WTC11 (cell line): Measurements from ENCODE around the gene WNT3A. TPM values are rescaled to one million over a fixed set of nuclear protein-coding genes. Genes with fewer than 3 reads are reported as not detected.

Experiments
- ATAC-seq: fragments of 200-7000 bp; cut with Tn5 transposase; 2 replicates; pipeline ENCODE4 v1.10.0; 2021; ENCODE audit warnings: mild to moderate bottlenecking, moderate library complexity
- CTCF ChIA-PET: fragments of 300-600 bp; sonication (Branson Sonifier 250); formaldehyde crosslinking; loops from one replicate; lab custom pipeline; 2021; ENCODE audit warnings: antibody characterized with exemption; lab: Charles Lee
- POLR2A ChIA-PET: fragments of 350-600 bp; sonication (Branson Sonifier 250); formaldehyde crosslinking; loops from one replicate; lab custom pipeline; 2021; ENCODE audit warnings: antibody characterized with exemption; lab: Charles Lee
- DNase-seq: peaks from one replicate; pipeline ENCODE4 v3.0.0; 2021; ENCODE audit warnings: low spot score
- H3K27ac Mint-ChIP-seq: 2 replicates; pipeline ENCODE4 v1.8.0; 2021; ENCODE audit warnings: mixed read lengths
- H3K27me3 Mint-ChIP-seq: 2 replicates; pipeline ENCODE4 v1.8.0; 2021; ENCODE audit warnings: low read depth, mild to moderate bottlenecking, moderate library complexity, mixed read lengths
- H3K36me3 Mint-ChIP-seq: 2 replicates; pipeline ENCODE4 v1.8.0; 2021; ENCODE audit warnings: mixed read lengths
- H3K4me1 Mint-ChIP-seq: 2 replicates; pipeline ENCODE4 v1.8.0; 2022; ENCODE audit warnings: mixed read lengths
- H3K4me3 Mint-ChIP-seq: 2 replicates; pipeline ENCODE4 v1.8.0; 2021; ENCODE audit warnings: mild to moderate bottlenecking, moderate library complexity, mixed read lengths
- H3K9me3 Mint-ChIP-seq: 2 replicates; pipeline ENCODE4 v1.8.0; 2021; ENCODE audit warnings: mixed read lengths
- ELF4 ChIP-seq: sonication (generic); formaldehyde crosslinking; IDR thresholded peaks from 2 replicates; pipeline ENCODE4 v1.8.1; 2022; ENCODE audit warnings: low read depth, mild to moderate bottlenecking, moderate library complexity, missing genetic modification reagents
- ESRRA ChIP-seq: sonication (generic); formaldehyde crosslinking; IDR thresholded peaks from 2 replicates; pipeline ENCODE4 v1.8.1; 2022; ENCODE audit warnings: mild to moderate bottlenecking, missing genetic modification reagents, borderline replicate concordance
- ETV6 ChIP-seq: sonication (generic); formaldehyde crosslinking; IDR thresholded peaks from 2 replicates; pipeline ENCODE4 v1.8.1; 2022; ENCODE audit warnings: mild to moderate bottlenecking, missing genetic modification reagents
- GABPB1 ChIP-seq: sonication (generic); formaldehyde crosslinking; IDR thresholded peaks from 2 replicates; pipeline ENCODE4 v1.8.1; 2023; ENCODE audit warnings: mild to moderate bottlenecking, missing genetic modification reagents
- IRF2 ChIP-seq: sonication (generic); formaldehyde crosslinking; IDR thresholded peaks from 2 replicates; pipeline ENCODE4 v1.8.0; 2022; ENCODE audit warnings: low read depth, missing genetic modification reagents, borderline replicate concordance
- JAZF1 ChIP-seq: fragments of 250-450 bp; sonication (Bioruptor Pico); IDR thresholded peaks from 2 replicates; pipeline ENCODE4 v1.9.0; 2021; ENCODE audit warnings: moderate library complexity, mild to moderate bottlenecking, inconsistent platforms
- MXD4 ChIP-seq: fragments of 250-450 bp; sonication (Bioruptor Pico); IDR thresholded peaks from 2 replicates; pipeline ENCODE4 v1.8.0; 2021; ENCODE audit warnings: mild to moderate bottlenecking, moderate library complexity, borderline replicate concordance
- PRRX2 ChIP-seq: fragments of 250-450 bp; sonication (Bioruptor Pico); IDR thresholded peaks from 2 replicates; pipeline ENCODE4 v1.8.0; 2021; ENCODE audit warnings: mild to moderate bottlenecking
- RELA ChIP-seq: sonication (generic); formaldehyde crosslinking; IDR thresholded peaks from 2 replicates; pipeline ENCODE4 v1.8.1; 2022; ENCODE audit warnings: missing genetic modification reagents, mild to moderate bottlenecking, borderline replicate concordance
- SOX15 ChIP-seq: fragments of 250-450 bp; sonication (Bioruptor Pico); IDR thresholded peaks from 2 replicates; pipeline ENCODE4 v1.9.0; 2021; ENCODE audit warnings: mild to moderate bottlenecking
- TCF7 ChIP-seq: sonication (generic); formaldehyde crosslinking; IDR thresholded peaks from 2 replicates; pipeline ENCODE4 v1.8.0; 2022; ENCODE audit warnings: mild to moderate bottlenecking, low read depth, missing genetic modification reagents, moderate library complexity
- ZBTB21 ChIP-seq: sonication (generic); formaldehyde crosslinking; IDR thresholded peaks from 2 replicates; pipeline ENCODE4 v1.8.1; 2023; ENCODE audit warnings: mild to moderate bottlenecking, missing genetic modification reagents, borderline replicate concordance
- ZNF219 ChIP-seq: sonication (generic); formaldehyde crosslinking; IDR thresholded peaks from 2 replicates; pipeline ENCODE4 v1.8.0; 2023; ENCODE audit warnings: missing genetic modification reagents, mild to moderate bottlenecking, borderline replicate concordance
- ZNF232 ChIP-seq: sonication (generic); formaldehyde crosslinking; IDR thresholded peaks from 2 replicates; pipeline ENCODE4 v1.8.0; 2022; ENCODE audit warnings: mild to moderate bottlenecking, missing genetic modification reagents
- ZNF317 ChIP-seq: sonication (generic); formaldehyde crosslinking; IDR thresholded peaks from 2 replicates; pipeline ENCODE4 v1.8.1; 2023; ENCODE audit warnings: low read depth, mild to moderate bottlenecking, moderate library complexity, missing genetic modification reagents, borderline replicate concordance
- ZNF423 ChIP-seq: fragments of 250-450 bp; sonication (Bioruptor Pico); IDR thresholded peaks from 2 replicates; pipeline ENCODE4 v2.1.2; 2022; ENCODE audit warnings: mild to moderate bottlenecking, moderate library complexity
- total RNA-seq: library from RNA; stranded (reverse); gene quantifications from 3 replicates; pipeline ENCODE4 v1.2.3, GENCODE V29; 2021
- TF ChIP-seq, protein P1 (sequence below): sonication (generic); formaldehyde crosslinking; IDR thresholded peaks from 2 replicates; pipeline ENCODE4 v1.8.0; 2023; ENCODE audit warnings: missing genetic modification reagents
- TF ChIP-seq, protein P2 (sequence below): fragments of 200-600 bp; IDR thresholded peaks from 2 replicates; pipeline ENCODE4 v1.8.0; 2022; ENCODE audit warnings: antibody characterized with exemption
- TF ChIP-seq, protein P3 (sequence below): sonication (generic); formaldehyde crosslinking; IDR thresholded peaks from 2 replicates; pipeline ENCODE4 v1.8.0; 2023; ENCODE audit warnings: missing genetic modification reagents, mild to moderate bottlenecking, borderline replicate concordance
- TF ChIP-seq, protein P4 (sequence below): fragments of 250-450 bp; sonication (Bioruptor Pico); conservative IDR thresholded peaks from 2 replicates; pipeline ENCODE4 v1.9.0; 2021; ENCODE audit warnings: mild to moderate bottlenecking
- TF ChIP-seq, protein P5 (sequence below): sonication (generic); formaldehyde crosslinking; IDR thresholded peaks from 2 replicates; pipeline ENCODE4 v1.8.1; 2023; ENCODE audit warnings: mild to moderate bottlenecking, moderate library complexity, missing genetic modification reagents
- TF ChIP-seq, protein P6 (sequence below): sonication (generic); formaldehyde crosslinking; conservative IDR thresholded peaks from 2 replicates; pipeline ENCODE4 v1.8.1; 2022; ENCODE audit warnings: mild to moderate bottlenecking, missing genetic modification reagents
- TF ChIP-seq, protein P7 (sequence below): sonication (generic); formaldehyde crosslinking; IDR thresholded peaks from 2 replicates; pipeline ENCODE4 v1.8.1; 2022; ENCODE audit warnings: low read depth, missing genetic modification reagents, borderline replicate concordance

WNT3A gene
- total RNA-seq, 1 experiment from 2014 or later: 0.17 TPM

DNA sequence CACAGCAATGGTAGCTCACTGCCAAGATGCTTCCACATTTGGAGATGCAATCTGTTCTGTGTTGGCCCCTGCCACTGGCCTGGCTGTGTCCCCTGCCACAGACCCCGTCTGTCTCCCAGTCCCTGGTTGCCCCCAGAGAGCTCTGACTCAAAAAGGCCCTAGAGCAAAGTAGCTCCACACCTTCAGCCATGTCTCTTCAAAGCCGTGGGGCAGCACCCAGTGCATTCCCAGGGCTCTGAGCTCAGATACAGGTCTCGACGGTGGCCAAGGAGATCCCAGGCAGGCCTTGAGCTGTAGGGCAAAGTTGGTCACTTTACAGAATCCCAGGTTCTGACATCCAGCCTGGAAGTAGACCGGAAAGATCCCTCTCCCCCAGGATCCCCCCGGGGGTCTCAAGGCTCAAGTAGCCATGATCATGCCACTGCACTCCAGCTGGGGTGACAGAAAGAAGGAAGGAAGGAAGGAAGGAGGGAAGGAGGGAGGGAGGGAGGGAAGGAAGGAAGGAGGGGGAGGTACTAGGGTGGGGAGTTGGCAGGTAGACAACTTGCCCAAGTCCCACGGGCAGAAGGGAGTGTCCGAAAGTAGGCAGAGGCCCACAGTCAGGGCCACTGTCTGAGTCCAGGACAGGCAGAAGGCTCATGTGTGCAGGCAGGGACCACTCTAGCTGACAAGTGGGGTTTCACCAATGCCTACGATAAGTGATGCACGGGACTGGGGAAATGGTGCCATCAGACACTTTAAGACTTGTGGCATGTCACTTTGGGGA is 71.0 kb downstream of the WNT3A start (continued):
- TF ChIP-seq, protein P1, sequence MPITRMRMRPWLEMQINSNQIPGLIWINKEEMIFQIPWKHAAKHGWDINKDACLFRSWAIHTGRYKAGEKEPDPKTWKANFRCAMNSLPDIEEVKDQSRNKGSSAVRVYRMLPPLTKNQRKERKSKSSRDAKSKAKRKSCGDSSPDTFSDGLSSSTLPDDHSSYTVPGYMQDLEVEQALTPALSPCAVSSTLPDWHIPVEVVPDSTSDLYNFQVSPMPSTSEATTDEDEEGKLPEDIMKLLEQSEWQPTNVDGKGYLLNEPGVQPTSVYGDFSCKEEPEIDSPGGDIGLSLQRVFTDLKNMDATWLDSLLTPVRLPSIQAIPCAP (CRISPR knock-in tag): no peak
- no peak for TF ChIP-seq RELA
- TF ChIP-seq, protein P2, sequence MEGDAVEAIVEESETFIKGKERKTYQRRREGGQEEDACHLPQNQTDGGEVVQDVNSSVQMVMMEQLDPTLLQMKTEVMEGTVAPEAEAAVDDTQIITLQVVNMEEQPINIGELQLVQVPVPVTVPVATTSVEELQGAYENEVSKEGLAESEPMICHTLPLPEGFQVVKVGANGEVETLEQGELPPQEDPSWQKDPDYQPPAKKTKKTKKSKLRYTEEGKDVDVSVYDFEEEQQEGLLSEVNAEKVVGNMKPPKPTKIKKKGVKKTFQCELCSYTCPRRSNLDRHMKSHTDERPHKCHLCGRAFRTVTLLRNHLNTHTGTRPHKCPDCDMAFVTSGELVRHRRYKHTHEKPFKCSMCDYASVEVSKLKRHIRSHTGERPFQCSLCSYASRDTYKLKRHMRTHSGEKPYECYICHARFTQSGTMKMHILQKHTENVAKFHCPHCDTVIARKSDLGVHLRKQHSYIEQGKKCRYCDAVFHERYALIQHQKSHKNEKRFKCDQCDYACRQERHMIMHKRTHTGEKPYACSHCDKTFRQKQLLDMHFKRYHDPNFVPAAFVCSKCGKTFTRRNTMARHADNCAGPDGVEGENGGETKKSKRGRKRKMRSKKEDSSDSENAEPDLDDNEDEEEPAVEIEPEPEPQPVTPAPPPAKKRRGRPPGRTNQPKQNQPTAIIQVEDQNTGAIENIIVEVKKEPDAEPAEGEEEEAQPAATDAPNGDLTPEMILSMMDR: no peak
- TF ChIP-seq, protein P3, sequence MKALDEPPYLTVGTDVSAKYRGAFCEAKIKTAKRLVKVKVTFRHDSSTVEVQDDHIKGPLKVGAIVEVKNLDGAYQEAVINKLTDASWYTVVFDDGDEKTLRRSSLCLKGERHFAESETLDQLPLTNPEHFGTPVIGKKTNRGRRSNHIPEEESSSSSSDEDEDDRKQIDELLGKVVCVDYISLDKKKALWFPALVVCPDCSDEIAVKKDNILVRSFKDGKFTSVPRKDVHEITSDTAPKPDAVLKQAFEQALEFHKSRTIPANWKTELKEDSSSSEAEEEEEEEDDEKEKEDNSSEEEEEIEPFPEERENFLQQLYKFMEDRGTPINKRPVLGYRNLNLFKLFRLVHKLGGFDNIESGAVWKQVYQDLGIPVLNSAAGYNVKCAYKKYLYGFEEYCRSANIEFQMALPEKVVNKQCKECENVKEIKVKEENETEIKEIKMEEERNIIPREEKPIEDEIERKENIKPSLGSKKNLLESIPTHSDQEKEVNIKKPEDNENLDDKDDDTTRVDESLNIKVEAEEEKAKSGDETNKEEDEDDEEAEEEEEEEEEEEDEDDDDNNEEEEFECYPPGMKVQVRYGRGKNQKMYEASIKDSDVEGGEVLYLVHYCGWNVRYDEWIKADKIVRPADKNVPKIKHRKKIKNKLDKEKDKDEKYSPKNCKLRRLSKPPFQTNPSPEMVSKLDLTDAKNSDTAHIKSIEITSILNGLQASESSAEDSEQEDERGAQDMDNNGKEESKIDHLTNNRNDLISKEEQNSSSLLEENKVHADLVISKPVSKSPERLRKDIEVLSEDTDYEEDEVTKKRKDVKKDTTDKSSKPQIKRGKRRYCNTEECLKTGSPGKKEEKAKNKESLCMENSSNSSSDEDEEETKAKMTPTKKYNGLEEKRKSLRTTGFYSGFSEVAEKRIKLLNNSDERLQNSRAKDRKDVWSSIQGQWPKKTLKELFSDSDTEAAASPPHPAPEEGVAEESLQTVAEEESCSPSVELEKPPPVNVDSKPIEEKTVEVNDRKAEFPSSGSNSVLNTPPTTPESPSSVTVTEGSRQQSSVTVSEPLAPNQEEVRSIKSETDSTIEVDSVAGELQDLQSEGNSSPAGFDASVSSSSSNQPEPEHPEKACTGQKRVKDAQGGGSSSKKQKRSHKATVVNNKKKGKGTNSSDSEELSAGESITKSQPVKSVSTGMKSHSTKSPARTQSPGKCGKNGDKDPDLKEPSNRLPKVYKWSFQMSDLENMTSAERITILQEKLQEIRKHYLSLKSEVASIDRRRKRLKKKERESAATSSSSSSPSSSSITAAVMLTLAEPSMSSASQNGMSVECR (CRISPR knock-in tag): no peak
- TF ChIP-seq, protein P4, sequence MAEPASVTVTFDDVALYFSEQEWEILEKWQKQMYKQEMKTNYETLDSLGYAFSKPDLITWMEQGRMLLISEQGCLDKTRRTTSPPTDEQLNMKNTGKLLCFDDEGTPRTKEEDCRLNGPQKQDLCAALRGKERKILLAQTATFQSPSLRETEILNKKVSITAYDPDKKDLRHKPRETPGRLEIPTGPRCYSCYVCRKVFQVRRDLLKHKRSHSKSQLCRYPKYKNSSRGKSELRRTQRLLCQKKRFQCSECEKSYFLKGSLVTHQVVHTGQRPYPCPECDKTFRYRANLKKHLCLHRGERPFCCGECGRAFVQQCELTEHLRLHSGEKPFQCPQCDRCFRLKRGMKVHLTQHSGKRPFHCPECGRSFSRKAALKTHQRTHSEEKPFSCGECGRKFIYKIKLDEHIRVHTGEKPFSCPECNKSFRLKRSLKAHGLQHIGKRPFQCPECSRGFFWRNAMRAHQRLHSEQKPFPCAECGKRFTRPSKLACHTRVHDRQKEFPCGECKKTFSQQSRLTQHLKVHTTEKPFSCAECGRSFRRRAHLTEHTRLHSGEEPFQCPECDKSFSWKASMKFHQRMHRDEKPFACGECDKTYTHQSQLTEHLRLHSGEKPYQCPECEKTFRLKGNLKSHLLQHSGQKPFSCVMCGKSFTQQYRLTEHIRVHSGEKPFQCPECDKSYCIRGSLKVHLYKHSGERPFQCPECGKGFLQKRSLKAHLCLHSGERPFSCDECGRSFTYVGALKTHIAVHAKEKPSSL (CRISPR knock-in tag): no peak
- no peak for TF ChIP-seq JAZF1 (CRISPR knock-in tag)

DNA sequence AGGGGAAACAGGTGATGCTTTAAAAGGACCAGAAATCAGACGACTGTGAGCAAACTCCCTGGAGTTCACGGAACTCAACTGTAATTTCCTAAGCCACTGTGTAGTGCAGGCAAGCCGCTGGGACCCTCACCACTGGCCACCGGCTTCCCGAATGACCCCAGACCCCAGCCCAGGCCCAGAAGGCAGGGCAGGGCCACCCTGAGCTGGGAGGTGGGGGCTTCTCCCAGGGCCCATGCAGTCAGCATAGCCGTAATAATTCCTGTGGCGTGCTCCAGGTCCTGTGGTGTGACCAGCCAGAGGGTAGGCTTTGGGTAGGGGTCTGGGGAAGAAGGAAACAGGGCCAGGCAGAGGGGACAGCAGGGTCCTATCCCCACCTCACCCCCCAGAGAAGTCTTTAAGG is 72.2 kb downstream of the WNT3A start:
- Mint-ChIP-seq H3K27me3 (peaks cover 69% of the 10 kb centered on the region), H3K36me3 (0 out of 2 replicates have a peak, but pooled peaks cover 7% of the 10 kb centered on the region), H3K9me3 (no peaks in the 10 kb centered on the region), H3K4me1 (peaks cover 14% of the 10 kb centered on the region), H3K27ac (no peak overlapping the region), H3K4me3 (no peak overlapping the region)
- ATAC-seq (no peak), DNase-seq (no peak)
- CTCF ChIA-PET: interaction anchor here (1.5 to 4.7 kb wide), 2 partner anchors 74 to 79 kb away, joined by 4 to 38 read pairs; no protein-coding TSS in a partner anchor
- POLR2A ChIA-PET: no interaction called here
- TF ChIP-seq MXD4 (CRISPR knock-in tag) (no peak), ELF4 (CRISPR knock-in tag) (no peak), ZNF232 (CRISPR knock-in tag) (no peak), IRF2 (CRISPR knock-in tag) (no peak), SOX15 (CRISPR knock-in tag) (no peak), GABPB1 (CRISPR knock-in tag) (no peak), ETV6 (CRISPR knock-in tag) (no peak), ZNF423 (CRISPR knock-in tag) (no peak), JAZF1 (CRISPR knock-in tag) (no peak), PRRX2 (CRISPR knock-in tag) (no peak), ESRRA (CRISPR knock-in tag) (no peak), ZNF317 (CRISPR knock-in tag) (no peak), ZBTB21 (CRISPR knock-in tag) (no peak), ZNF219 (CRISPR knock-in tag) (no peak), TCF7 (CRISPR knock-in tag) (no peak)
- TF ChIP-seq, protein P5, sequence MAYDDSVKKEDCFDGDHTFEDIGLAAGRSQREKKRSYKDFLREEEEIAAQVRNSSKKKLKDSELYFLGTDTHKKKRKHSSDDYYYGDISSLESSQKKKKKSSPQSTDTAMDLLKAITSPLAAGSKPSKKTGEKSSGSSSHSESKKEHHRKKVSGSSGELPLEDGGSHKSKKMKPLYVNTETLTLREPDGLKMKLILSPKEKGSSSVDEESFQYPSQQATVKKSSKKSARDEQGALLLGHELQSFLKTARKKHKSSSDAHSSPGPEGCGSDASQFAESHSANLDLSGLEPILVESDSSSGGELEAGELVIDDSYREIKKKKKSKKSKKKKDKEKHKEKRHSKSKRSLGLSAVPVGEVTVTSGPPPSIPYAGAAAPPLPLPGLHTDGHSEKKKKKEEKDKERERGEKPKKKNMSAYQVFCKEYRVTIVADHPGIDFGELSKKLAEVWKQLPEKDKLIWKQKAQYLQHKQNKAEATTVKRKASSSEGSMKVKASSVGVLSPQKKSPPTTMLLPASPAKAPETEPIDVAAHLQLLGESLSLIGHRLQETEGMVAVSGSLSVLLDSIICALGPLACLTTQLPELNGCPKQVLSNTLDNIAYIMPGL (CRISPR knock-in tag): no peak
- TF ChIP-seq, protein P6, sequence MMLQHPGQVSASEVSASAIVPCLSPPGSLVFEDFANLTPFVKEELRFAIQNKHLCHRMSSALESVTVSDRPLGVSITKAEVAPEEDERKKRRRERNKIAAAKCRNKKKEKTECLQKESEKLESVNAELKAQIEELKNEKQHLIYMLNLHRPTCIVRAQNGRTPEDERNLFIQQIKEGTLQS (CRISPR knock-in tag): no peak
- TF ChIP-seq, protein P7, sequence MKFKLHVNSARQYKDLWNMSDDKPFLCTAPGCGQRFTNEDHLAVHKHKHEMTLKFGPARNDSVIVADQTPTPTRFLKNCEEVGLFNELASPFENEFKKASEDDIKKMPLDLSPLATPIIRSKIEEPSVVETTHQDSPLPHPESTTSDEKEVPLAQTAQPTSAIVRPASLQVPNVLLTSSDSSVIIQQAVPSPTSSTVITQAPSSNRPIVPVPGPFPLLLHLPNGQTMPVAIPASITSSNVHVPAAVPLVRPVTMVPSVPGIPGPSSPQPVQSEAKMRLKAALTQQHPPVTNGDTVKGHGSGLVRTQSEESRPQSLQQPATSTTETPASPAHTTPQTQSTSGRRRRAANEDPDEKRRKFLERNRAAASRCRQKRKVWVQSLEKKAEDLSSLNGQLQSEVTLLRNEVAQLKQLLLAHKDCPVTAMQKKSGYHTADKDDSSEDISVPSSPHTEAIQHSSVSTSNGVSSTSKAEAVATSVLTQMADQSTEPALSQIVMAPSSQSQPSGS (CRISPR knock-in tag): no peak
